Subcutaneous preadipocyte (primary cell): ENCODE measurements around the gene PCSK7. TPM values are rescaled to one million over a fixed set of nuclear protein-coding genes. Genes with fewer than 3 reads are reported as not detected.

Experiments used
- small RNA-seq: library from RNA; depleted of rRNA; stranded (forward); fragments of <200 nt; gene quantifications from one replicate; pipeline ENCODE3, GENCODE V24; 2012
- total RNA-seq: library from RNA; depleted of rRNA; stranded (reverse); fragments of >200 nt; gene quantifications from 2 replicates; pipeline ENCODE4 v1.2.3, GENCODE V29; 2012

The PCSK7 gene
- 29.0 and 43.0 TPM in 2 replicates for total RNA-seq

GRCh38 chr11:117231842-117232091 lies at the start of gene PCSK7:
Gene PCSK7 (minus strand): TSS chr11:117232073. CDS start chr11:117229844, 2,229 bp downstream.

GRCh38 chr11:117232092-117232878 lies 412 bp upstream of the PCSK7 start, which contains the start of gene RNF214:
Gene RNF214 (plus strand): TSS chr11:117232671. CDS start chr11:117234273, 1,602 bp downstream.

GRCh38 chr11:117199053-117199915 lies 32.6 kb downstream of the PCSK7 start, which contains the start of gene TAGLN:
Gene TAGLN (plus strand): TSS chr11:117199370. CDS start chr11:117203014, 3,644 bp downstream.

GRCh38 chr11:117178210-117179034 lies 53.5 kb downstream of the PCSK7 start, which contains the start of gene SIDT2:
Gene SIDT2 (plus strand): TSS chr11:117178743. CDS start chr11:117179264, 521 bp downstream.

Small RNA genes within 50 kb of the gene (small RNA-seq; reads per million reads assigned to genes)
- gene RF00564 = not detected

Other genes with a start within 250 kb of the PCSK7 start
- gene SIK3, start 133.6 kb downstream of the PCSK7 start, total RNA-seq = 15.4 and 23.1 TPM in 2 replicates
- 93.7 and 138 TPM in 2 replicates for gene PAFAH1B2, start 87.8 kb downstream of the PCSK7 start, total RNA-seq
- gene SIDT2, start 53.3 kb downstream of the PCSK7 start, total RNA-seq = 10.3 and 16.2 TPM in 2 replicates
- gene TAGLN, start 32.7 kb downstream of the PCSK7 start, total RNA-seq = 6.3 and 62.5 TPM in 2 replicates
- gene RNF214, start 598 bp upstream of the PCSK7 start, total RNA-seq = 10.3 and 12.5 TPM in 2 replicates
- gene BACE1-AS, start 59.3 kb upstream of the PCSK7 start, total RNA-seq = 3.7 and 4.1 TPM in 2 replicates
- 24.6 and 27.8 TPM in 2 replicates for gene BACE1, start 84.2 kb upstream of the PCSK7 start, total RNA-seq
- 26.5 and 41.1 TPM in 2 replicates for gene CEP164, start 95.8 kb upstream of the PCSK7 start, total RNA-seq